ENCODE measurements around the gene PRKAR1A.
A peak's percentile ranks its signal among the peaks of the same experiment; 100 is the strongest.
"Not testable (repeated sequence)": the region's sequence is repeated elsewhere in the genome, so short reads cannot be mapped to it uniquely, and the experiment has no call there.

The PRKAR1A gene

DNA sequence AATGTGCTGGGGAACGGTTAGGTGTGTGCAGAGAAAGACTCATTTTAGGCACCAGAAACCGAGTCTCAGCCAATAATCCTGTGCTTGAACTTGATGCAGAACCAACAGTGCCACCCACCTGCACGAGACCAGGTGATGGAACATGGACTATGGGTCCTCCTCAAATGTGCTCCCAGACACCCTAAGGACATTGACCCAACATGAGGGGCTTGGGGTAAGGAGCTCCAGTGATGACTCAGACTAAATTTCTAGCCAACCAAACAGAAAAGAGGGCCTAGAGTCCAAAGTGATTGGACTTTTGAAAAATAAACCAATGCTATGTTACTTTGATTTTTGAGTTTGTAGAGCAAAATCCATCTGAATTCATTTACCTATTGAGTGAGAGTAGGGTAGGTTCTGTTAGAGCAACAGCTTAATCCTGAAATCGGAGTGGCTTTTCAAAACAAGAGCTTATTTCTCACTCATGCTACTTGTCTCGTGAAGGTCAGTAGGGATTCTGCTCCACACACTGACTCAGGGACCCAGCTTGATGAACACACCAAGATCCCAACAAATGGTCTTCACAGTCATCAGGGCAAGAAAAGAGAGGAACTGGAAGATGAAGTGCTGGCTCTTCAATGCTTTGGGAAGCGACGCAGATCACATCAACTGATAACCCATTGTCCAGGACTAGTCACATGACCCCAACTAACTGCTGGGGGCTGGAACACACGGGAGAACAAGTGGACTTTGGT, 67.1 kb downstream of the PRKAR1A start:
- no peak for TF ChIP-seq JUND (IDR thresholded peaks at IDR 0.05; ENCODE audit: low read depth)
- in situ Hi-C loops (cut with HindIII; ENCODE audit: low pct_unique_long_range_greater_than_20kb, low sequenced_read_pairs), result no loop called here
- DNase-seq (ENCODE audit: low read depth in 1 of 2, low spot score in 1 of 2), result no peak

DNA sequence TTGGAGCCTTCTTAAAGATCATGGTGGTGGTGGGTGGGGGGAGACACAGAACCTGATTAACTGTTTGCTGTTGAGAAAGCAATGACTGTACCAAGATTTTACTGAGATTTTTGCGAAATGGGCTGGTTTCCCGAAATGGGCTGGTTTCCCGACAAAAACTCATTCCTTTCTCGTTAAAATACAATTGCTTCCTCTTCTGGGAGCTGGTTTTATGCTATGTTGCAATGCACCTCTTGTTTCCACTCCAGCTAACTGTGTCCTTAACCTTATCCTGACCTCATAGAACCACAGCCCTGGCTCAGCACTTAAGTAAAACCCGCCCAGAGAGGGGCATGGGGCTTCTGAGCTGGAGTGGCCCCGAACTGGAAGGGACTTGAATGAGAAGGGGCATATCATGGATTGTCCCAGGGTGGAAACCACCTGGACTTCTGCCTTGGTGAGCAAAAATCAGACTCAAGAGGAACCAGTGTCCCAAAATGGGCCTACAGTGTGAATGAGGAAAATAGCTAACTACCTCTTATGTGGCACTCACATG, 68.1 kb downstream of the PRKAR1A start:
- no peak for TF ChIP-seq JUND (IDR thresholded peaks at IDR 0.05; ENCODE audit: low read depth)
- in situ Hi-C loops (cut with HindIII; ENCODE audit: low pct_unique_long_range_greater_than_20kb, low sequenced_read_pairs), result no loop called here
- no peak for DNase-seq (ENCODE audit: low read depth in 1 of 2, low spot score in 1 of 2)

DNA sequence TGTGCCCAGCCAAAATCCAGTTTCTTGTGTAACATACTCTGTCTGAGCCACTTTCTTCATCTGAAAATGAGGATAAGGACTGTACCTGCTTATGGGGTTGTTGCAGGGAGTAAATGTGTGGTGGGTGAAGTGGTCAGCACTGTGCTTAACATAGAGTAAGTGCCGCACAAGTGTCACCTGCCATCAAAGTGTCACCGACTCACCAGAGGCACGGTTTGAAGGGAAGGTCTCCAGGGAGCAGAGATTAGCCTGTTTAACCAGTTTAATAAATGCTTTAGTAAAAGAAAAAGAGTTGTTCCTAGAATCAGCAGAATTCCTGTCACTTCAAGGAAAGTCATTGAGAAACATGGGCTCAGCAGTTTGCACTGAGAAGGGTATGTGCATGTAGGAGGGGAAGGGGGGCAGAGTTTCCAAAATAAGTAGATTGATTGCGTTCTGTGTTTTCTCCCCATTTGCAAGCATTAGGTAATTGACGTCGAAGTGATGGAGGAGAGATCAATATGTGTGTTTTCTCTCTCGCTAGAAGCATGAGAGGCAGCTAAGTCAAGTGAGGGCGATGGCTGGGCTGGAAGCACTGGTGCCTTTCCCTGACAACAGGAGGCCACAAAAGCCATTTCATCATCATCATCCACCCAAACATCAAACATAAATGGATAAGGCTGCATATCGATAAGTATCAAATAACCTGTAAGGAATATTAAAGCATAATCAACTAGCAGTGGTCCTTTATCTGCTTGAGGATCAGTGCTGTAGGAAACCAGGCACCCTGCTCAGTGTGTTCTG, 69.8 kb downstream of the PRKAR1A start:
- DNase-seq (ENCODE audit: low read depth in 1 of 2, low spot score in 1 of 2), result no peak

DNA sequence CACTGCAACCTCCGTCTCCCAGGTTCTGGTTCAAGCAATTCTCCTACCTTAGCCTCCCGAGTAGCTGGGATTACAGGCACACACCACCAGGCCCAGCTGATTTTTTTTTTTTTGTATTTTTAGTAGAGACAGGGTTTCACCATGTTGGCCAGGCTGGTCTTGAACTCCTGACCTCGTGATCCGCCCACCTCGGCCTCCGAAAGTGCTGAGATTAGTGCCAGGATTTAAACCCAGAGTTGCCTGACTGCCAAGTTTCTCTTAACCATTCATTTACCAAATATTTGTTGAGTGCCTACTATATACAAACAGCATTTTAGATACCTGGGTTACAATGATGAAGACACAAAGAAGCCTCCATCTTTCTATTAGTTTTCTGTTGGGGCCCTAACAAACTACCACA, 70.6 kb downstream of the PRKAR1A start:
- DNase-seq (ENCODE audit: low read depth in 1 of 2, low spot score in 1 of 2); in situ Hi-C loops (cut with HindIII; ENCODE audit: low pct_unique_long_range_greater_than_20kb, low sequenced_read_pairs): not testable (repeated sequence)

More for the DNA sequence above, 69.8 kb downstream of the PRKAR1A start:
- no peak for TF ChIP-seq JUND (IDR thresholded peaks at IDR 0.05; ENCODE audit: low read depth)
- in situ Hi-C loops (cut with HindIII; ENCODE audit: low pct_unique_long_range_greater_than_20kb, low sequenced_read_pairs), result no loop called here

DNA sequence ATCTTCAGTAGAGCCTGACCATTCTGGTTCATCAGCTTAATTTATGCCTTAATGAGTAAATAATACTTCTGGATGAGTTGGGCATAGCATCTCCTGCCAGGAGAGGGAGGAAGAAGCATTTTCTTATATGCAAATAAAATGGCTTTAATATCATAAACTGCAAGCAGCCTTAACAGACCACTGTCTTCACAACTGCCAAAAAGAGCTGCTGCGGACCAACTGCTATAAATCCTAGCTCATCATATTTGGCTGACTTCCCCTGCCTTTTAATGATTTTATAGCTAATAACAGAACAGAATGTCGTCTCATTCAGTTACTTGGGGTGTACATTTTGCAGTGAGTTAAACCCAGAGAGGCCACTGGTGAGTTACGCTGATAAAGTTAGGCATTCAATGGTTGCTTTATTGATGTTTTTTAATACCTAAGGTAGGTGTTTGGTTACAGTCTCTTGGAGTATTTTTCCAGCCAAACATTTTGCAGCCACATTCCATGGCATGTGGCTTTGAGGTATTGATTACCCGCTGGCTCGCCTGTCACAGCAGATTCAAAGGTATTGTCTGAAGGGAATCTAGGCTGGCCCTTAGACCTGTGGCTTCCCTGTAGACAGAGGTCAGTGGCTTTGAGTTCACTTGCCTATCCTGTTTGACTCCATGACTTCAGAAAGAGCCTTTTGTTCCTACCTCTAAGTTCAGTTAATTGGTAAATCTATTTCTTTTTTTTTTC, 72.5 kb downstream of the PRKAR1A start:
- DNase-seq (ENCODE audit: low read depth in 1 of 2, low spot score in 1 of 2), result no peak
- in situ Hi-C loops (cut with HindIII; ENCODE audit: low pct_unique_long_range_greater_than_20kb, low sequenced_read_pairs), result no loop called here
- no peak for TF ChIP-seq JUND (IDR thresholded peaks at IDR 0.05; ENCODE audit: low read depth)

DNA sequence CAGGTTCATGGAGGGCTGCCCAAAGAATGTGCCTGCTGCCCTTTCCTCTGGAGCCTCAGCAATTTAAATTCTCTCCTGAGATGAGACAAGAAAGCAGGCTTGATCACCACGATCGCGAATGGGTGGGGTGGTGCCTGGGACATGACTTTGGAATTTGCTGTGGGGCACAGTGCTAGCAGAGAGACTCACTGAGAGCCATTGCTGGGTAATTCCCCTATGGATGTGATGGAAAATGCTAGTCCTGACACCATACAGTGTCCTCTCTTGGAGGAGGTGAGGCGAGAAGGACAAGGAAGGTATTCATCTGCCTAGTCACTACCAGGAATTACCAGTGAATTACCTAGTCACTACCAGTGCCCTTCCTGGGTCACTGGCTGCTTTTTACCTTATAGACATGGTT, 73.4 kb downstream of the PRKAR1A start:
- TF ChIP-seq JUND (IDR thresholded peaks at IDR 0.05; ENCODE audit: low read depth), result no peak
- no peak for DNase-seq (ENCODE audit: low read depth in 1 of 2, low spot score in 1 of 2)
- in situ Hi-C loops (cut with HindIII; ENCODE audit: low pct_unique_long_range_greater_than_20kb, low sequenced_read_pairs), result no loop called here

DNA sequence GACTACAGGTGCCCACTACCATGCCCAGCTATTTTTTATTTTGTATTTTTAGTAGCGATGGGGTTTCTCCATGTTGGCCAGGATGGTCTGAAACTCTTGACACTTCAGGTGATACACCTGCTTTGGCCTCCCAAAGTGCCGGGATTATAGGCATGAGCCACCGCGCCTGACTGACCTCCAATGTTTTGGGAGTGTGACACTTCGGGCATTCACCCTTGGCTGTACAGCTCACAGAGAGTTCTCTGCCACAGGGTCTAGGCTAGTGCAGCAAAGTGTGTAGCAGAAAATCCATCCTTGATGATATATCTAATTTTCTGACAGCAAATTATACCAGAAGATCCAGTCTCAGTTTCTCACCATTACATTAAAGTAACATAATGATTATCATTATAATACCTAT, 74.8 kb downstream of the PRKAR1A start:
- in situ Hi-C loops (cut with HindIII; ENCODE audit: low pct_unique_long_range_greater_than_20kb, low sequenced_read_pairs), result no loop called here
- no peak for TF ChIP-seq JUND (IDR thresholded peaks at IDR 0.05; ENCODE audit: low read depth)

DNA sequence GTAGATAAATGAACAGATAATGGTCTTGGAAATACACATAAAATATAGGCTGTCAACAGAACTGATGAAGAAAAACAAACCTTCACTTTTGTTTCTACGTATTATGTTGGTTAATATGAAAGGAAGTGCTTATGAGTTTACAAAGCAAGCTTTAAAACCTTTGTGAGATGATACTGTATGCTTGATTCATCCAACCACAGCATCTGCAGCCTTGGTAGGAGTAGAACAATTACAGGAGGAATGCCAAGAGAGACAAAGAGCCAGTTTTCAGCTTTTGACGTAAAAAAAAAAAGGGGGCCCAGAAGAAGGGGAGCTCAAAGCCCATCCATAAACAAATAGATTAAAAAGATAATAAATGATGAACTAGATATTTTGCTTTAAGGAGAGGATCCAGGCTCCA, 75.6 kb downstream of the PRKAR1A start:
- no peak for TF ChIP-seq JUND (IDR thresholded peaks at IDR 0.05; ENCODE audit: low read depth)
- in situ Hi-C loops (cut with HindIII; ENCODE audit: low pct_unique_long_range_greater_than_20kb, low sequenced_read_pairs), result no loop called here

More for the DNA sequence above, 74.8 kb downstream of the PRKAR1A start:
- DNase-seq (ENCODE audit: low read depth in 1 of 2, low spot score in 1 of 2), result no peak

DNA sequence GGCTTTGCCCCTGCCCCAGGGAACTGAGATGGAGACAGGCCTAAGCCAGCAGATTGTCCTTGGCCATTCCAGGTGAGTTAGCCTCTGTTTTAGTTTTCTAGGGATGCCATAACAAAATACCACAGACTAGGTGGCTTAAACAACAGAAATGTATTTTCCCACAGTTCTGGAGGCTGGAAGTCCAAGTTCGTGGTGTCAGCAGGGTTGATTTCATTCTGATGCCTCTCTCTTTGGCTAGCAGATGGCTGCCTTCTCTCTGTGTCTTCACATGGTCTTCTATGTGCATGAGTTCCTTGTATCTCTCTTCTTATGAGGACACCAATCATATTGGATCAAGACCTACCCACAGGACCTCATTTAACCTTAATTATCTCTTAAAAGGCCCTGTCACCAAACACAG, 76.1 kb downstream of the PRKAR1A start:
- no peak for DNase-seq (ENCODE audit: low read depth in 1 of 2, low spot score in 1 of 2)
- in situ Hi-C loops (cut with HindIII; ENCODE audit: low pct_unique_long_range_greater_than_20kb, low sequenced_read_pairs), result no loop called here
- TF ChIP-seq JUND (IDR thresholded peaks at IDR 0.05; ENCODE audit: low read depth), result no peak

More for the DNA sequence above, 75.6 kb downstream of the PRKAR1A start:
- no peak for DNase-seq (ENCODE audit: low read depth in 1 of 2, low spot score in 1 of 2)

DNA sequence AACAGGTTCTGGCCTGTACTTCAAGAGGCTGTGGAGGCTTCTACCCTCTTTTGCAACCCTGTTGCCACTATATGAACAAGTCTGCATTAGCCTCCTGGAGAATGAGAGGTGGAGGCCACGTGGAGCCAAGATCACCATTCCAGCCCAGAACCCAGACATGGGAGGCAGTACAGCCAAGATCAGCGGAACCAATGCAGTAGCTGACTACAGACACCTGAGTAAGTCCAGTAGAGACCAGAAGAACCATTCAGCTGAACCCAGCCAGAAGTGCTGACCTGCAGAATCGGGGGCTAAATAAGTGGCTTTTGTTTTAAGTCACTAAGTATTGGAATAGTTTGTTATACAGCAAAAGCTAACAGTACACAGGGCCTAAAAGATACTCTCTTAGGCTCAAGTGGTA, 76.9 kb downstream of the PRKAR1A start:
- no peak for TF ChIP-seq JUND (IDR thresholded peaks at IDR 0.05; ENCODE audit: low read depth)
- in situ Hi-C loops (cut with HindIII; ENCODE audit: low pct_unique_long_range_greater_than_20kb, low sequenced_read_pairs), result no loop called here
- no peak for DNase-seq (ENCODE audit: low read depth in 1 of 2, low spot score in 1 of 2)

DNA sequence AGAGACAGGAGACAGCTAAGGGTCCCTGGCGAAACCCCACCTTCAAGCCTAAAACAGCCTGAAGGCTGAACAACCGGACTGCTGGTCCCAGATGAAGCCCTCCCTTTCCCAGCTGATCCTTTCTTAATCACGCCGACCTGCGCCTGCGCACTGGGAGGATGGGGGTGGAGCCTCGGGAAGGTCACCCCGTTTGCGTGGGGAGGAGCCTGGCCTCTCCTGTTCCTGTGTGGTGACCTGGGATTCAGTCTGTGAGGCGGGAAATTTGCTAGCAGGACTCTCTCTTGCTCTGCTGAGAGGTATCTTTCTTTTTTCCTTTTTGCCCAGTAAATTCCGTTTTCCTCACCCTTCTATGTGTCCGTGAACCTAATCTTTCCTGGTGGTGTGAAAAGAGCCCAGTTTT, 79.4 kb downstream of the PRKAR1A start:
- peak; percentile 31 to 77 for DNase-seq (ENCODE audit: low read depth in 1 of 2, low spot score in 1 of 2)
- in situ Hi-C loops (cut with HindIII; ENCODE audit: low pct_unique_long_range_greater_than_20kb, low sequenced_read_pairs), result no loop called here
- no peak for TF ChIP-seq JUND (IDR thresholded peaks at IDR 0.05; ENCODE audit: low read depth)

DNA sequence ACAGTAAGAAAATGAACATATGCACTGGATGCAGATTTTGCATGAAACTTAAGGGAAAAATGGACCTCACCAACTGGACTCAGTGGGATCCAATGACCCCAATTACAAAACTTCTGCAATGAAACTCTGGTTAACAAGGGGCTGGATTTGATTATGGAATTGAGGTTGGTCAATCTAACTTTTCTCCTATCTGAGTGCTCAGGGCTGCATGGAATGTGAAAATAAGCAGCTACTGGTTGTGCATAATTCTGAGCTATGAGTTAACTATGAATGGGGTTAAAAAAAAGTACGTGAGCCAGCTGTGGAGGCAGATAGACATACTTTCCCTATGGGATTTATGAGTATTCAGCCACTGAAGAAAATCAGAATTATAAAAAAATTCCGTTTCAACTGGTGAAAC, 79.8 kb downstream of the PRKAR1A start:
- TF ChIP-seq JUND (IDR thresholded peaks at IDR 0.05; ENCODE audit: low read depth), result no peak
- in situ Hi-C loops (cut with HindIII; ENCODE audit: low pct_unique_long_range_greater_than_20kb, low sequenced_read_pairs), result no loop called here
- no peak for DNase-seq (ENCODE audit: low read depth in 1 of 2, low spot score in 1 of 2)
